Measurements from ENCODE around the gene TXNDC8. TPM values are rescaled to one million over a fixed set of nuclear protein-coding genes. Genes with fewer than 3 reads are reported as not detected.

TXNDC8 gene
- total and polyA plus RNA-seq, 2 experiments from 2014 or later, result not detected

DNA sequence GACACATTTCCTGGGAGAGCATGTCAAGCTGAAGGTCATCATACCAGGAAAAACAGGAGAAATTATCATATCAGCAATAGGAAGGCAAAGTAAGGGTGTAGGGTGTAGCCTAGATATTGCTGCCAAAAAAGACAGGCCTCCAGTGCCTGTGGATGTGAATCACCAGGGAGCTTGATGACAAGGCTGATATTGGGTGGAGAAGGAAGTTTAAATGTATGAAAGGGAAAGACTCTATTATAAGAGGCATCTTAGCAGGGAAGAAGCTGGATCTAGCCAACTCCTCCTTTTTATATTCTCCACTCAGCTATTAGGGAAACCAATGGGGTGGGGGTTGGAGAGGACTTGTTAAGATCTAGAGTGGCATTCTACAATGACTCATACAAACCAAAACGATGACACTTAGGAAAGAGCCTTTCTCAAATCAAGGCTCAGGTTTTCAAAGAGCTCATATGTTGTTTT is 13.4 kb upstream of the TXNDC8 start:
- Mint-ChIP-seq H3K27me3 (ENCODE audit: insufficient read depth, low read depth, poor library complexity) (no peaks in the 10 kb centered on the region), H3K4me1 (no peaks in the 10 kb centered on the region), H3K9me3 (no peaks in the 10 kb centered on the region), H3K36me3 (ENCODE audit: low read depth) (no peaks in the 10 kb centered on the region), H3K4me3 (no peak overlapping the region), H3K27ac (no peak overlapping the region)
- ATAC-seq (no peak), DNase-seq (ENCODE audit: low spot score) (no peak)
- Histone ChIP-seq H3K36me3 (ENCODE audit: insufficient read depth) (no peaks in the 10 kb centered on the region), H3K27me3 (ENCODE audit: insufficient read depth) (no peaks in the 10 kb centered on the region), H4K20me1 (replicated peaks; ENCODE audit: insufficient read depth) (no peaks in the 10 kb centered on the region), H3K9me2 (ENCODE audit: insufficient read depth) (peaks cover 9% of the 10 kb centered on the region; the same call in 1 of the 2 replicates), H3K27ac (ENCODE audit: low read depth) (no peak overlapping the region), H3K79me2 (replicated peaks; ENCODE audit: insufficient read depth) (no peaks in the 10 kb centered on the region), H3F3A (replicated peaks; ENCODE audit: low read depth) (no peaks in the 10 kb centered on the region), H3K4me3 (no peak overlapping the region), H3K4me1 (ENCODE audit: insufficient read depth) (no peaks in the 10 kb centered on the region), H2AFZ (no peak overlapping the region), H3K4me2 (no peak overlapping the region)
- no peak for TF ChIP-seq ZNF114 (CRISPR knock-in tag; IDR thresholded peaks at IDR 0.05)
- no peak for TF ChIP-seq CREB1 (CRISPR knock-in tag; IDR thresholded peaks at IDR 0.05; ENCODE audit: low read depth)
- TF ChIP-seq, protein P1, sequence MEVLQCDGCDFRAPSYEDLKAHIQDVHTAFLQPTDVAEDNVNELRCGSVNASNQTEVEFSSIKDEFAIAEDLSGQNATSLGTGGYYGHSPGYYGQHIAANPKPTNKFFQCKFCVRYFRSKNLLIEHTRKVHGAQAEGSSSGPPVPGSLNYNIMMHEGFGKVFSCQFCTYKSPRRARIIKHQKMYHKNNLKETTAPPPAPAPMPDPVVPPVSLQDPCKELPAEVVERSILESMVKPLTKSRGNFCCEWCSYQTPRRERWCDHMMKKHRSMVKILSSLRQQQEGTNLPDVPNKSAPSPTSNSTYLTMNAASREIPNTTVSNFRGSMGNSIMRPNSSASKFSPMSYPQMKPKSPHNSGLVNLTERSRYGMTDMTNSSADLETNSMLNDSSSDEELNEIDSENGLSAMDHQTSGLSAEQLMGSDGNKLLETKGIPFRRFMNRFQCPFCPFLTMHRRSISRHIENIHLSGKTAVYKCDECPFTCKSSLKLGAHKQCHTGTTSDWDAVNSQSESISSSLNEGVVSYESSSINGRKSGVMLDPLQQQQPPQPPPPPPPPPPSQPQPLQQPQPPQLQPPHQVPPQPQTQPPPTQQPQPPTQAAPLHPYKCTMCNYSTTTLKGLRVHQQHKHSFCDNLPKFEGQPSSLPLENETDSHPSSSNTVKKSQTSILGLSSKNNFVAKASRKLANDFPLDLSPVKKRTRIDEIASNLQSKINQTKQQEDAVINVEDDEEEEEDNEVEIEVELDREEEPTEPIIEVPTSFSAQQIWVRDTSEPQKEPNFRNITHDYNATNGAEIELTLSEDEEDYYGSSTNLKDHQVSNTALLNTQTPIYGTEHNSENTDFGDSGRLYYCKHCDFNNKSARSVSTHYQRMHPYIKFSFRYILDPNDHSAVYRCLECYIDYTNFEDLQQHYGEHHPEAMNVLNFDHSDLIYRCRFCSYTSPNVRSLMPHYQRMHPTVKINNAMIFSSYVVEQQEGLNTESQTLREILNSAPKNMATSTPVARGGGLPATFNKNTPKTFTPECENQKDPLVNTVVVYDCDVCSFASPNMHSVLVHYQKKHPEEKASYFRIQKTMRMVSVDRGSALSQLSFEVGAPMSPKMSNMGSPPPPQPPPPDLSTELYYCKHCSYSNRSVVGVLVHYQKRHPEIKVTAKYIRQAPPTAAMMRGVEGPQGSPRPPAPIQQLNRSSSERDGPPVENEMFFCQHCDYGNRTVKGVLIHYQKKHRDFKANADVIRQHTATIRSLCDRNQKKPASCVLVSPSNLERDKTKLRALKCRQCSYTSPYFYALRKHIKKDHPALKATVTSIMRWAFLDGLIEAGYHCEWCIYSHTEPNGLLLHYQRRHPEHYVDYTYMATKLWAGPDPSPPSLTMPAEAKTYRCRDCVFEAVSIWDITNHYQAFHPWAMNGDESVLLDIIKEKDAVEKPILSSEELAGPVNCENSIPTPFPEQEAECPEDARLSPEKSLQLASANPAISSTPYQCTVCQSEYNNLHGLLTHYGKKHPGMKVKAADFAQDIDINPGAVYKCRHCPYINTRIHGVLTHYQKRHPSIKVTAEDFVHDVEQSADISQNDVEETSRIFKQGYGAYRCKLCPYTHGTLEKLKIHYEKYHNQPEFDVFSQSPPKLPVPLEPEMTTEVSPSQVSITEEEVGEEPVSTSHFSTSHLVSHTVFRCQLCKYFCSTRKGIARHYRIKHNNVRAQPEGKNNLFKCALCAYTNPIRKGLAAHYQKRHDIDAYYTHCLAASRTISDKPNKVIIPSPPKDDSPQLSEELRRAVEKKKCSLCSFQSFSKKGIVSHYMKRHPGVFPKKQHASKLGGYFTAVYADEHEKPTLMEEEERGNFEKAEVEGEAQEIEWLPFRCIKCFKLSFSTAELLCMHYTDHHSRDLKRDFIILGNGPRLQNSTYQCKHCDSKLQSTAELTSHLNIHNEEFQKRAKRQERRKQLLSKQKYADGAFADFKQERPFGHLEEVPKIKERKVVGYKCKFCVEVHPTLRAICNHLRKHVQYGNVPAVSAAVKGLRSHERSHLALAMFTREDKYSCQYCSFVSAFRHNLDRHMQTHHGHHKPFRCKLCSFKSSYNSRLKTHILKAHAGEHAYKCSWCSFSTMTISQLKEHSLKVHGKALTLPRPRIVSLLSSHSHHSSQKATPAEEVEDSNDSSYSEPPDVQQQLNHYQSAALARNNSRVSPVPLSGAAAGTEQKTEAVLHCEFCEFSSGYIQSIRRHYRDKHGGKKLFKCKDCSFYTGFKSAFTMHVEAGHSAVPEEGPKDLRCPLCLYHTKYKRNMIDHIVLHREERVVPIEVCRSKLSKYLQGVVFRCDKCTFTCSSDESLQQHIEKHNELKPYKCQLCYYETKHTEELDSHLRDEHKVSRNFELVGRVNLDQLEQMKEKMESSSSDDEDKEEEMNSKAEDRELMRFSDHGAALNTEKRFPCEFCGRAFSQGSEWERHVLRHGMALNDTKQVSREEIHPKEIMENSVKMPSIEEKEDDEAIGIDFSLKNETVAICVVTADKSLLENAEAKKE (CRISPR knock-in tag; IDR thresholded peaks at IDR 0.05), result no peak
- no peak for TF ChIP-seq EZH2phosphoT487 (IDR thresholded peaks at IDR 0.05; ENCODE audit: unreplicated experiment)
- TF ChIP-seq, protein P2, sequence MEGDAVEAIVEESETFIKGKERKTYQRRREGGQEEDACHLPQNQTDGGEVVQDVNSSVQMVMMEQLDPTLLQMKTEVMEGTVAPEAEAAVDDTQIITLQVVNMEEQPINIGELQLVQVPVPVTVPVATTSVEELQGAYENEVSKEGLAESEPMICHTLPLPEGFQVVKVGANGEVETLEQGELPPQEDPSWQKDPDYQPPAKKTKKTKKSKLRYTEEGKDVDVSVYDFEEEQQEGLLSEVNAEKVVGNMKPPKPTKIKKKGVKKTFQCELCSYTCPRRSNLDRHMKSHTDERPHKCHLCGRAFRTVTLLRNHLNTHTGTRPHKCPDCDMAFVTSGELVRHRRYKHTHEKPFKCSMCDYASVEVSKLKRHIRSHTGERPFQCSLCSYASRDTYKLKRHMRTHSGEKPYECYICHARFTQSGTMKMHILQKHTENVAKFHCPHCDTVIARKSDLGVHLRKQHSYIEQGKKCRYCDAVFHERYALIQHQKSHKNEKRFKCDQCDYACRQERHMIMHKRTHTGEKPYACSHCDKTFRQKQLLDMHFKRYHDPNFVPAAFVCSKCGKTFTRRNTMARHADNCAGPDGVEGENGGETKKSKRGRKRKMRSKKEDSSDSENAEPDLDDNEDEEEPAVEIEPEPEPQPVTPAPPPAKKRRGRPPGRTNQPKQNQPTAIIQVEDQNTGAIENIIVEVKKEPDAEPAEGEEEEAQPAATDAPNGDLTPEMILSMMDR (conservative IDR thresholded peaks at IDR 0.05; ENCODE audit: low read depth in 2 of 2), result no peak
- no peak for TF ChIP-seq ZNF331 (CRISPR knock-in tag; IDR thresholded peaks at IDR 0.05; ENCODE audit: low read depth)
- TF ChIP-seq JUNB (IDR thresholded peaks at IDR 0.05; ENCODE audit: unreplicated experiment), result no peak
- no peak for TF ChIP-seq STAT1 (IDR thresholded peaks at IDR 0.05; ENCODE audit: unreplicated experiment)
- TF ChIP-seq, protein P3, sequence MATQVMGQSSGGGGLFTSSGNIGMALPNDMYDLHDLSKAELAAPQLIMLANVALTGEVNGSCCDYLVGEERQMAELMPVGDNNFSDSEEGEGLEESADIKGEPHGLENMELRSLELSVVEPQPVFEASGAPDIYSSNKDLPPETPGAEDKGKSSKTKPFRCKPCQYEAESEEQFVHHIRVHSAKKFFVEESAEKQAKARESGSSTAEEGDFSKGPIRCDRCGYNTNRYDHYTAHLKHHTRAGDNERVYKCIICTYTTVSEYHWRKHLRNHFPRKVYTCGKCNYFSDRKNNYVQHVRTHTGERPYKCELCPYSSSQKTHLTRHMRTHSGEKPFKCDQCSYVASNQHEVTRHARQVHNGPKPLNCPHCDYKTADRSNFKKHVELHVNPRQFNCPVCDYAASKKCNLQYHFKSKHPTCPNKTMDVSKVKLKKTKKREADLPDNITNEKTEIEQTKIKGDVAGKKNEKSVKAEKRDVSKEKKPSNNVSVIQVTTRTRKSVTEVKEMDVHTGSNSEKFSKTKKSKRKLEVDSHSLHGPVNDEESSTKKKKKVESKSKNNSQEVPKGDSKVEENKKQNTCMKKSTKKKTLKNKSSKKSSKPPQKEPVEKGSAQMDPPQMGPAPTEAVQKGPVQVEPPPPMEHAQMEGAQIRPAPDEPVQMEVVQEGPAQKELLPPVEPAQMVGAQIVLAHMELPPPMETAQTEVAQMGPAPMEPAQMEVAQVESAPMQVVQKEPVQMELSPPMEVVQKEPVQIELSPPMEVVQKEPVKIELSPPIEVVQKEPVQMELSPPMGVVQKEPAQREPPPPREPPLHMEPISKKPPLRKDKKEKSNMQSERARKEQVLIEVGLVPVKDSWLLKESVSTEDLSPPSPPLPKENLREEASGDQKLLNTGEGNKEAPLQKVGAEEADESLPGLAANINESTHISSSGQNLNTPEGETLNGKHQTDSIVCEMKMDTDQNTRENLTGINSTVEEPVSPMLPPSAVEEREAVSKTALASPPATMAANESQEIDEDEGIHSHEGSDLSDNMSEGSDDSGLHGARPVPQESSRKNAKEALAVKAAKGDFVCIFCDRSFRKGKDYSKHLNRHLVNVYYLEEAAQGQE (IDR thresholded peaks at IDR 0.05; ENCODE audit: unreplicated experiment), result no peak
- TF ChIP-seq EZH2 (IDR thresholded peaks at IDR 0.05; ENCODE audit: low read depth, unreplicated experiment), result no peak
- TF ChIP-seq, protein P4, sequence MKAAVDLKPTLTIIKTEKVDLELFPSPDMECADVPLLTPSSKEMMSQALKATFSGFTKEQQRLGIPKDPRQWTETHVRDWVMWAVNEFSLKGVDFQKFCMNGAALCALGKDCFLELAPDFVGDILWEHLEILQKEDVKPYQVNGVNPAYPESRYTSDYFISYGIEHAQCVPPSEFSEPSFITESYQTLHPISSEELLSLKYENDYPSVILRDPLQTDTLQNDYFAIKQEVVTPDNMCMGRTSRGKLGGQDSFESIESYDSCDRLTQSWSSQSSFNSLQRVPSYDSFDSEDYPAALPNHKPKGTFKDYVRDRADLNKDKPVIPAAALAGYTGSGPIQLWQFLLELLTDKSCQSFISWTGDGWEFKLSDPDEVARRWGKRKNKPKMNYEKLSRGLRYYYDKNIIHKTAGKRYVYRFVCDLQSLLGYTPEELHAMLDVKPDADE (IDR thresholded peaks at IDR 0.05), result no peak
- no peak for TF ChIP-seq POLR2AphosphoS5 (IDR thresholded peaks at IDR 0.05; ENCODE audit: low read depth)
- no peak for TF ChIP-seq NANOG (IDR thresholded peaks at IDR 0.05; ENCODE audit: borderline replicate concordance)
